ENCODE results near the gene C1orf198.

GRCh38 chr1:230892018-230892491 lies 23.7 kb upstream of the C1orf198 start:
- TF ChIP-seq CTCF (IDR thresholded peaks at IDR 0.05): no peak
- TF ChIP-seq EZH2 (IDR thresholded peaks at IDR 0.05): no peak
- no peak for TF ChIP-seq EZH2phosphoT487 (IDR thresholded peaks at IDR 0.05)

Measured in neural progenitor cell (in vitro differentiated cells).